Activated CD8-positive, alpha-beta memory T cell treated with anti-CD3 and anti-CD28 coated beads, Interleukin-2, amount 10 ng/mL, durations not matched to agents 7 days and 5 days (primary cell): ENCODE data around the gene SYNE1. TPM values are rescaled to one million over a fixed set of nuclear protein-coding genes. Genes with fewer than 3 reads are reported as not detected.

Experiments
- ATAC-seq: fragments of 150-1000 bp; cut with Tn5 transposase; one replicate; pipeline ENCODE4 v1.10.0; 2021; ENCODE audit warnings: moderate library complexity
- CTCF ChIA-PET: fragments of 350-600 bp; sonication (Branson Sonifier 250); formaldehyde crosslinking; loops from one replicate; lab custom pipeline; 2021; ENCODE audit warnings: antibody characterized with exemption; lab: Charles Lee
- DNase-seq: peaks from one replicate; pipeline ENCODE4 v3.0.0-alpha.2; 2020
- H3K27ac Mint-ChIP-seq: one replicate; pipeline ENCODE4 v1.8.0; 2021; ENCODE audit warnings: mild to moderate bottlenecking, mixed read lengths
- H3K27me3 Mint-ChIP-seq: one replicate; pipeline ENCODE4 v1.8.0; 2021; ENCODE audit warnings: mixed read lengths
- H3K36me3 Mint-ChIP-seq: one replicate; pipeline ENCODE4 v1.8.0; 2021; ENCODE audit warnings: mild to moderate bottlenecking, mixed read lengths
- H3K4me1 Mint-ChIP-seq: one replicate; pipeline ENCODE4 v1.8.0; 2021; ENCODE audit warnings: mixed read lengths
- H3K4me3 Mint-ChIP-seq: one replicate; pipeline ENCODE4 v1.8.0; 2021; ENCODE audit warnings: mild to moderate bottlenecking, moderate library complexity, mixed read lengths
- H3K9me3 Mint-ChIP-seq: one replicate; pipeline ENCODE4 v1.8.0; 2022; ENCODE audit warnings: low read depth, mixed read lengths
- total RNA-seq, 2 experiments: library from RNA; stranded (reverse); gene quantifications; one replicate each; pipeline ENCODE4 v1.2.3, GENCODE V29; 2021

SYNE1 gene
- total RNA-seq, 2 experiments from 2014 or later, result 58.5 to 76.6 TPM

DNA sequence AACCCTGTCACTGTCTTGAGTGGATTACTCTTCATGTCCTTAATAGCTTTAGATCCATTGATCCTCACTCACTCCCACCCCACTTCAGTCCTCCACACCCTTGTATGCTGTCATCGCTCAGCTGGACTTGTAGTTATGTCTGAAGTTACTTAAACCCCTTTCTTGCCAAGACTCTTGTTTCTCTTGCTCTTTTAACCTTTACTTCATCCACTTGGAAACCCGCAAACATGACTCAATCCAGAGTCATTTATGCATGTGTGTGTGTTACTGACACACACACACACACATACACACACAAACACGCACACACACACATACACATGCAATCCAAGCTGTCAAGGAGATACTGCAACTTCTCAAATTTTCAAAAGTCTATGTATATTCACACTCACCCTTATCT, 341.8 kb downstream of the SYNE1 start:
- ATAC-seq (no peak), DNase-seq (no peak)
- H3K27me3 Mint-ChIP-seq, result no peaks in the 10 kb centered on the region
- H3K36me3 Mint-ChIP-seq, result peaks cover 14% of the 10 kb centered on the region
- no peaks in the 10 kb centered on the region for H3K9me3 Mint-ChIP-seq
- peak overlapping the region; percentile 18 for H3K27ac Mint-ChIP-seq
- peaks cover 18% of the 10 kb centered on the region for H3K4me1 Mint-ChIP-seq
- no peak overlapping the region for H3K4me3 Mint-ChIP-seq
- CTCF ChIA-PET, result interaction anchor here (1.9 kb wide), 1 partner anchor 11 kb away, joined by 6 read pairs; no protein-coding TSS in a partner anchor

DNA sequence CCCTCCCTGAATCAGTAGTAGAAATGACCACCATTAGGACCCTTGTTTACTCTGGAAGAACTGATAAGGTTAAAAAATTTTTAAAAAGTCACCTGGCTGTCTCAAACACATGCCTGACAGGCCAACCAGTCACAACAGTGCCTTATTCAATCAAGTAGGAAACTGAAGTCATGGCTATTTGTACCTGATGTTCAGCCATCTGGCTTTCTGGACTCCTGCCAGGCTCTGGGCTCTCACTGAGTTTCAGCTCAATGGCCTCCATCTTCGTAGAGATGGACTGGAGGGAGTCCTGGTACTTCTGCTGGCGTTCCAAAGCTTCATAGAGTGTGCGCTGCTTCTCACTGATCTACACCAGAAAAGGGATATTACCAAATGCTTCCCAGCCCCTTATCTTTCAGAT, 343.8 kb downstream of the SYNE1 start:
- Mint-ChIP-seq H3K9me3 (no peaks in the 10 kb centered on the region), H3K36me3 (peaks cover 19% of the 10 kb centered on the region), H3K27me3 (no peaks in the 10 kb centered on the region), H3K27ac (no peak overlapping the region), H3K4me1 (peaks cover 7% of the 10 kb centered on the region), H3K4me3 (no peak overlapping the region)
- ATAC-seq (no peak), DNase-seq (no peak)
- CTCF ChIA-PET, result no interaction called here

DNA sequence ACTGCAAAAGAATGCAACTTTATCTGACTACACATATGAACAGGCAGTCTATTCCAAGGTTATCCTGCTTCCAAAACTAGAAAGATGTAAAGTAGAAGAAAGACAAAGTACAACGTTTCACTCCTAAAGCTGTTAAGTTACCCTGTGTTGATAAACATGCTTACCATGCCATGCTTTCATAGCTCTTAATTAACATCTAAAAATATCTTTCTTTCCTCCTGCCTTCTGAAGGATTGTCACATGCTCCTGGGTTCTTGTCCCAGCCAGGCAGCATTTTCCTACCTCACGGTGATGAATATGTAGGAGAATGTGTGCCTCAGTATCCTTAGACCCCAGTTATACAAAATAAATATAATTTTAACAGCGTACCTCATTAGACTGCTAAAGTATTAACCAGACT, 344.6 kb downstream of the SYNE1 start:
- ATAC-seq, result no peak
- CTCF ChIA-PET, result interaction anchor here (0.7 to 2.2 kb wide), 2 partner anchors 9 to 25 kb away, joined by 3 to 11 read pairs; no protein-coding TSS in a partner anchor
- Mint-ChIP-seq H3K36me3 (peaks cover 23% of the 10 kb centered on the region), H3K4me3 (no peak overlapping the region), H3K27me3 (no peaks in the 10 kb centered on the region), H3K9me3 (no peaks in the 10 kb centered on the region), H3K4me1 (peaks cover 3% of the 10 kb centered on the region), H3K27ac (no peak overlapping the region)
- DNase-seq, result no peak

DNA sequence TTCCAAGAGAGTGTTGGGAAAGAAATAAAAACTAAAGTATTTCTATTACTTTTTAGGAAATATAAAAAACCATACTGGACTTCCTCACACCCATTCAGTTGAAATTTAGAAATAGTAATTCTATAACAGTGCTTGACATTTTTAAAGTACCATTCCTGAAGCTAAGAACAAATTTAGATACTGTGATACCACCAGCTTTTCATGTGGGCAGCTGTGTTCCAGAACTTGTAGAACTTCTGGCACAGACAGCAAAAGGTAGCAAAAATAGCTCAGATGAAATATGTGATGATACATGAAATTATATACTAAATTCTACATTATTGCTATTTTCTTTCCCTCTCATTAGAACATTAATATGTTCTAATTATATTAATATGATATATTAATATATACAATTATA, 346.5 kb downstream of the SYNE1 start:
- ATAC-seq (no peak), DNase-seq (no peak)
- H3K27ac Mint-ChIP-seq, result no peak overlapping the region
- H3K9me3 Mint-ChIP-seq, result no peaks in the 10 kb centered on the region
- no peak overlapping the region for H3K4me3 Mint-ChIP-seq
- no peaks in the 10 kb centered on the region for H3K27me3 Mint-ChIP-seq
- no peaks in the 10 kb centered on the region for H3K4me1 Mint-ChIP-seq
- CTCF ChIA-PET, result interaction anchor here (2.1 to 2.2 kb wide), 2 partner anchors 11 to 47 kb away, joined by 5 to 11 read pairs; no protein-coding TSS in a partner anchor
- peaks cover 23% of the 10 kb centered on the region for H3K36me3 Mint-ChIP-seq

DNA sequence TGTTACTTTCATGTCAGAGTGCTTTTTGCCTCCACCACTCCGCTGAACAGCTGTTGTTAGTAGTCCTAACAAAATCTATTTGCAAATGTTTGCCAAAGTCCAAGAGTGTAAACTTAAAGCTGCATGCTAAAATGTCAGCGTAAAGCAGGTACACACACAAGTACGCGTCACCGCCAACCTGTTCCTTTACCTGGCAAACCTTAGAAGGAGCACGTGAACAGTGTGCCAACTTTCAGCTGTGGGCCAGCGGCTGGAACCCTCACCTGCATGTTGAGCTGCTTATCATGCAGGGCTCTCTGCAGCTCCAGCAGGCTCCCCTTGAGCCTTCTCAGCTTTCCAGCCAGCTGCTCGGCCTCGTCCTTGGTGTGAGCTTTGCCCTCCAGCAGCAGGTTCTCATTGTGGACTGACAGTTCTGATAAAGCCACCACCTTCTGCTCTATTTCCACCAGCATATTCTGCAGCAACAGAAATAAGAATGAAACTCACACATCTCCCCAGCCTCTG, 359.3 kb downstream of the SYNE1 start:
- H3K27ac Mint-ChIP-seq, result no peak overlapping the region
- peaks cover 17% of the 10 kb centered on the region for H3K36me3 Mint-ChIP-seq
- ATAC-seq (no peak), DNase-seq (no peak)
- H3K9me3 Mint-ChIP-seq, result no peaks in the 10 kb centered on the region
- CTCF ChIA-PET, result interaction anchor here (0.8 to 1.8 kb wide), 2 partner anchors 10 to 25 kb away, joined by 3 to 6 read pairs; no protein-coding TSS in a partner anchor
- H3K4me1 Mint-ChIP-seq, result peaks cover under 1% of the 10 kb centered on the region
- no peaks in the 10 kb centered on the region for H3K27me3 Mint-ChIP-seq
- no peak overlapping the region for H3K4me3 Mint-ChIP-seq

- Mint-ChIP-seq H3K4me3 (no peak overlapping the region), H3K27me3 (no peaks in the 10 kb centered on the region), H3K4me1 (peaks cover 20% of the 10 kb centered on the region), H3K9me3 (no peaks in the 10 kb centered on the region), H3K36me3 (peaks cover 16% of the 10 kb centered on the region), H3K27ac (no peak overlapping the region)
- no peak for DNase-seq
- ATAC-seq, result no peak
- CTCF ChIA-PET, result interaction anchor here (0.8 to 3.2 kb wide), 4 partner anchors 28 to 508 kb away, joined by 3 to 8 read pairs (median 3); no protein-coding TSS in a partner anchor
Observed at GRCh38 chr6:152273638-152274037, 363.5 kb downstream of the SYNE1 start.

DNA sequence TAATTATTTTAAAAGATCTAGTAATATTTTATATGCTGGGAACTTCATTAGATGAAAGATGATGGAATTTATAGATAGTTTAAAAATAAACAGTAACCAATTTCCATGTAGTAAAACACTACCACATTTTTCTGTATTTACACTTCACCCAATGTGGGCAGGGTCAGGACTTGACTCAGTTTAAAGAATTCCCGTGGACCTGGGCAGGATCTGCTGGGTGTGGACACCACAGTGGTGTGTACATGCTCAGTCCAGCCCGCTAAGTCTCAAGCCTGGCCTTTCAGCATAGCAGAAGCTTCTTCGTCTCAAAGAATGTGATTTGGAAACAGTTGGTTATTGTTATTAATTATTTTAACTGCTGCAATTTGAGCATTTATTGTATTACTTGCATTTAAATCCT, 364.2 kb downstream of the SYNE1 start:
- DNase-seq (no peak), ATAC-seq (no peak)
- CTCF ChIA-PET, result interaction anchor here (0.8 to 3.2 kb wide), 6 partner anchors 28 to 596 kb away, joined by 3 to 8 read pairs (median 3); no protein-coding TSS in a partner anchor
- Mint-ChIP-seq H3K4me3 (no peak overlapping the region), H3K4me1 (peaks cover 21% of the 10 kb centered on the region), H3K27me3 (no peaks in the 10 kb centered on the region), H3K27ac (no peak overlapping the region), H3K9me3 (no peaks in the 10 kb centered on the region), H3K36me3 (peaks cover 16% of the 10 kb centered on the region)

GRCh38 chr6:152272486-152272885, 364.7 kb downstream of the SYNE1 start:
- Mint-ChIP-seq H3K27me3 (no peaks in the 10 kb centered on the region), H3K9me3 (no peaks in the 10 kb centered on the region), H3K4me1 (peaks cover 22% of the 10 kb centered on the region), H3K4me3 (no peak overlapping the region), H3K36me3 (peaks cover 13% of the 10 kb centered on the region), H3K27ac (no peak overlapping the region)
- ATAC-seq (no peak), DNase-seq (no peak)
- CTCF ChIA-PET, result interaction anchor here (0.6 to 3.2 kb wide), 6 partner anchors 29 to 596 kb away, joined by 3 to 8 read pairs (median 3); no protein-coding TSS in a partner anchor

DNA sequence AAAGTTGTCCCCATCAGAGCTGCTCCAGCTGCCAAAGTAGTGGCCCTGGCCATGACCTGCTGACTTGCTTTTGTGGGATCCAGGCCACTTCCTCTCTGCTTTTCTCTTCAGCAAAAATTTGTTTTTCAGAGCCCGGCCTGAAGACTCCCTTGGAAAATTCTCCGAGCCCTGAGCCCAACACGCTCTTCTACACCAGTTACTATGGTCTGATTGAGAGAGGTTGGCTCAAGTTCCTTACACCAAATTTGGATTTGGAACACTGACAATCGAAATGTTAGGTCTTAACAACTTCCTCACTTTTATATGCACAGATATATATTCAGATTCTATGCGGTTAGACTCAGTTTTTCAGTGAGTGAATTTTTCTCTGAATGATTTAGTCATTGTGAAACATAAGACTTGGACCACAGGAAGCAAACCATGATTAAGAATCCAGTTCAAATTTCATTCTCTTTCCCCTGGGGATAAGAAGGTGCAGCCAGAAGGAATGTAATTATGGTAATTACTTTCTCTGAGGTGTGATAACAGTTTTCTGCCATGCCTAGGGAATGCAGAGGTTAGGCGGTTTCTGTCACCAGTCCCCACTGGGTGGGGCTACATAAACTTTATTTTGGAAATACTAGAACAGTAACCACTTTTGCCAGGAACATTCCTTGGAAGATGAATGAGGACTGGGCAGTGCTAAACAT, 365.2 kb downstream of the SYNE1 start:
- ATAC-seq (peak; percentile 30), DNase-seq (no peak)
- H3K9me3 Mint-ChIP-seq, result no peaks in the 10 kb centered on the region
- H3K36me3 Mint-ChIP-seq, result peaks cover 13% of the 10 kb centered on the region
- H3K27me3 Mint-ChIP-seq, result no peaks in the 10 kb centered on the region
- no peak overlapping the region for H3K4me3 Mint-ChIP-seq
- peaks cover 22% of the 10 kb centered on the region for H3K4me1 Mint-ChIP-seq
- CTCF ChIA-PET, result interaction anchor here (0.6 to 3.2 kb wide), 5 partner anchors 30 to 595 kb away, joined by 3 to 8 read pairs (median 3); no protein-coding TSS in a partner anchor
- peak overlapping the region; percentile 73 for H3K27ac Mint-ChIP-seq

GRCh38 chr6:152270301-152270925, 366.7 kb downstream of the SYNE1 start:
- Mint-ChIP-seq H3K4me3 (no peak overlapping the region), H3K27me3 (no peaks in the 10 kb centered on the region), H3K9me3 (no peaks in the 10 kb centered on the region), H3K27ac (no peak overlapping the region), H3K36me3 (peaks cover 16% of the 10 kb centered on the region), H3K4me1 (peaks cover 24% of the 10 kb centered on the region)
- CTCF ChIA-PET, result interaction anchor here (0.8 to 3.2 kb wide), 4 partner anchors 31 to 829 kb away, joined by 3 to 8 read pairs (median 4); no protein-coding TSS in a partner anchor
- no peak for DNase-seq
- ATAC-seq, result no peak

DNA sequence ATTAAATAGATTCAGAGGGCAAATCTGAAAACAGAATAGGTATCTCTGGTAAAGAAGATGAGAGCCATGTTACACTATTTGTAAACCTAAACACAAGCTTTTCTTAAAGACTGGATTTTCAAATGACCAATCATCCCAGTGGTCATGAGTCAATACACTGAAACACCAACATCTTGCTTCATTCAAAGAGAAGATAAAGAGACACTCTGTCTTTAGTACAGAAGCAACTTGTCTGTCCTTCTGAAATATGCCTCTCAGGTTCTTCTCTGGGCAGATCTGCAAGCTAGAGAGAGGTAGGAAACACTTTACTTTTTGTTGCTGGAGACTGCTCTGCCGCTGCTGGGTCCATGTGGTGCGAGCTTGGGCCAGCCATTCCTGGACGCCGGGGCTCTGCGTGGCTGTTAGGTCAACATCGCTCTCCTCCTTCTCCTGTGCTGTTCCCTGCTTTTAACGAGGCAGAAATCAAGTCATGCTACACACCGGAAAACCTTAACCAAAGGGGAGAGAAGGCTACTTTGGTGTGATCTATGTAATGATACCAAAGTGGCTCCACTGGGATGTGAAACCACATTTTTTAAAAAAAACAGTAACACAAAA, 368.2 kb downstream of the SYNE1 start:
- CTCF ChIA-PET, result interaction anchor here (0.7 to 1.6 kb wide), 3 partner anchors 18 to 504 kb away, joined by 3 to 4 read pairs (median 4); no protein-coding TSS in a partner anchor
- Mint-ChIP-seq H3K4me3 (no peak overlapping the region), H3K27me3 (no peaks in the 10 kb centered on the region), H3K27ac (no peak overlapping the region), H3K4me1 (peaks cover 24% of the 10 kb centered on the region), H3K36me3 (peaks cover 20% of the 10 kb centered on the region), H3K9me3 (no peaks in the 10 kb centered on the region)
- DNase-seq, result no peak
- no peak for ATAC-seq

DNA sequence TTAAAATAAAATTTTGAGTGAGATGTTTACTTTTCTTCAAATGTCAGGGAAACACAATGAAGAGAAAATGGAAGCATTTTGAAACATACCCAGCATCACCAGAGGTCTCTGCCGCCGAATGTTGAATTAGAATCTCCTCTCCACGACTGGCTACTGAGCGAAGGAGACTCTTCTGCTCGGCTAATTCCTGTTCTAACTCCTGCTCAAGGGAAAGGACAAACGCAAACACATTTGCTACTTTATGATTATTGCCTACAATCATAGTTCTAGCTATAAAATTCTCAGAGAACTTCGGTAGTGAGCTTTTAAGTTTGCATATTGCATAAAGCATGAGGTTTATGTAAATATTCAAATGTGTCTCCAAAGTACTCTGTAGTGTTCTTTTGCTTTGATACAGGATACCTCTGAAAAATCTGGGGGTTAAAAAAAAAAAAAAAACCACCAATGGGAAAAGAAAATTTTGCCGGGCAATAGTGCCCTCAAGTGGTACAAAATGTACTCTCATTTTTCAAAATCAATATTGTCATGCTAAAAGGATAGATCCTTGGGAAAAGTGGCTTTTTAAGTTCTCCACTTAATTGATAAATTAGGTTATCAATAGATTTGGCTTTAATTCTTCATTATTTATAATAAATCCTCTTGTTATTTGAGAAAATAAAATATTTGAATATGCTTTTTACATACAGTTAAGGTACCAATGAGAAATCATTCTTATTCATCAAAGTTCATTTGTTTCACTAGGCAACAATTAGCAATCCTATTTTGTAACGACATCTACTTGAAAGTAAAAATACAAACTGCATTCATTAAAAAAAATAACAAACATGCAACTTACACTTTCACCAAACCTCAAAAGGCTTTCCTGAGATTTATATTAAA, 369.0 kb downstream of the SYNE1 start:
- no peak for ATAC-seq
- Mint-ChIP-seq H3K27ac (no peak overlapping the region), H3K36me3 (peaks cover 26% of the 10 kb centered on the region), H3K9me3 (peaks cover 2% of the 10 kb centered on the region), H3K4me3 (no peak overlapping the region), H3K4me1 (peaks cover 24% of the 10 kb centered on the region), H3K27me3 (no peaks in the 10 kb centered on the region)
- DNase-seq, result no peak
- CTCF ChIA-PET, result interaction anchor here (0.6 to 1.6 kb wide), 16 partner anchors 10 to 592 kb away, joined by 3 to 9 read pairs (median 4); no protein-coding TSS in a partner anchor
